ENCODE results near the gene MCC.

Gene MCC

GRCh38 chr5:113204525-113205161 lies 283.6 kb downstream of the MCC start (continued):
- TF ChIP-seq ZNF366 (tag by site-specific recombination; conservative IDR thresholded peaks at IDR 0.05) = 0 out of 2 replicates have a peak, but pooled peaks have one; percentile 15
- peak; percentile 62; the same call in 1 of the 2 replicates for TF ChIP-seq ZNF10 (tag by site-specific recombination; IDR thresholded peaks at IDR 0.05)
- no peak for TF ChIP-seq HOXD13 (CRISPR knock-in tag; IDR thresholded peaks at IDR 0.05; ENCODE audit: borderline replicate concordance)
- no peak for TF ChIP-seq ZBTB10 (tag by site-specific recombination; IDR thresholded peaks at IDR 0.05)
- no peak for TF ChIP-seq OVOL3 (tag by site-specific recombination; IDR thresholded peaks at IDR 0.05)
- no peak for TF ChIP-seq ZSCAN4 (tag by site-specific recombination; IDR thresholded peaks at IDR 0.05)
- TF ChIP-seq ZNF248 (tag by site-specific recombination; IDR thresholded peaks at IDR 0.05) = no peak
- peak; percentile 76 for TF ChIP-seq ZNF341 (tag by site-specific recombination; IDR thresholded peaks at IDR 0.05; ENCODE audit: low read depth)
- no peak for TF ChIP-seq ZNF184 (tag by site-specific recombination; IDR thresholded peaks at IDR 0.05)
- TF ChIP-seq ZNF785 (tag by site-specific recombination; IDR thresholded peaks at IDR 0.05) = no peak

GRCh38 chr5:113203916-113204315 lies 284.3 kb downstream of the MCC start:
- ChIA-PET POLR2A (no interaction called here), CTCF (interaction anchor here (1.5 kb wide), 1 partner anchor 8 kb away, joined by 3 read pairs; no protein-coding TSS in a partner anchor)
- H3K27ac ChIP-seq (ENCODE audit: extremely low read depth, low read depth, low read length) = peak overlapping the region; percentile 91
- no peaks in the 10 kb centered on the region for H3K36me3 ChIP-seq (ENCODE audit: control insufficient read depth in 2 of 2, insufficient read depth in 1 of 2, low read length in 2 of 2)
- H3K4me3 ChIP-seq (ENCODE audit: low read depth, low read length) = no peak overlapping the region
- no peaks in the 10 kb centered on the region for H3K9me3 ChIP-seq (ENCODE audit: control insufficient read depth, insufficient read depth, low read depth, low read length)
- TF ChIP-seq ZNF174 (tag by site-specific recombination; IDR thresholded peaks at IDR 0.05) (no peak), SP7 (tag by site-specific recombination; IDR thresholded peaks at IDR 0.05) (no peak), ZNF302 (tag by site-specific recombination; IDR thresholded peaks at IDR 0.05; ENCODE audit: low read depth) (no peak), ZNF514 (tag by site-specific recombination; IDR thresholded peaks at IDR 0.05) (no peak)
- peaks cover 53% of the 10 kb centered on the region for H3K4me1 ChIP-seq (ENCODE audit: control insufficient read depth, insufficient read depth, low read length)

GRCh38 chr5:113202746-113203716 lies 285.2 kb downstream of the MCC start:
- Histone ChIP-seq H3K9me3 (ENCODE audit: control insufficient read depth, insufficient read depth, low read depth, low read length) (no peaks in the 10 kb centered on the region), H3K4me1 (ENCODE audit: control insufficient read depth, insufficient read depth, low read length) (peaks cover 57% of the 10 kb centered on the region), H3K36me3 (ENCODE audit: control insufficient read depth in 2 of 2, insufficient read depth in 1 of 2, low read length in 2 of 2) (no peaks in the 10 kb centered on the region), H3K4me3 (ENCODE audit: low read depth, low read length) (no peak overlapping the region), H3K27ac (ENCODE audit: extremely low read depth, low read depth, low read length) (peak overlapping the region; percentile 91)
- CTCF ChIA-PET = interaction anchor here (1.5 kb wide), 1 partner anchor 9 kb away, joined by 3 read pairs; no protein-coding TSS in a partner anchor
- POLR2A ChIA-PET = no interaction called here
- no peak for TF ChIP-seq ZNF555 (tag by site-specific recombination; conservative IDR thresholded peaks at IDR 0.05)
- TF ChIP-seq ZNF146 (tag by site-specific recombination; IDR thresholded peaks at IDR 0.05) = no peak
- TF ChIP-seq SP7 (tag by site-specific recombination; IDR thresholded peaks at IDR 0.05) = peak; percentile 83
- peak; percentile 68; the same call in 1 of the 2 replicates for TF ChIP-seq ZNF610 (tag by site-specific recombination; IDR thresholded peaks at IDR 0.05; ENCODE audit: borderline replicate concordance)
- no peak for TF ChIP-seq ZNF473 (tag by site-specific recombination; IDR thresholded peaks at IDR 0.05)
- TF ChIP-seq ZNF184 (tag by site-specific recombination; IDR thresholded peaks at IDR 0.05) = no peak
- no peak for TF ChIP-seq ZNF174 (tag by site-specific recombination; IDR thresholded peaks at IDR 0.05)
- no peak for TF ChIP-seq BCL11B (tag by site-specific recombination; IDR thresholded peaks at IDR 0.05; ENCODE audit: low read depth)
- no peak for TF ChIP-seq ZNF311 (tag by site-specific recombination; IDR thresholded peaks at IDR 0.05; ENCODE audit: borderline replicate concordance)
- peak; percentile 72; the same call in 1 of the 2 replicates for TF ChIP-seq ZNF660 (tag by site-specific recombination; IDR thresholded peaks at IDR 0.05)
- no peak for TF ChIP-seq ZNF202 (tag by site-specific recombination; IDR thresholded peaks at IDR 0.05; ENCODE audit: borderline replicate concordance)
- TF ChIP-seq ZNF488 (tag by site-specific recombination; IDR thresholded peaks at IDR 0.05) = peak; percentile 68; the same call in 1 of the 2 replicates
- no peak; the same call in 1 of the 2 replicates for TF ChIP-seq ZNF391 (tag by site-specific recombination; IDR thresholded peaks at IDR 0.05; ENCODE audit: borderline replicate concordance, low read depth)
- TF ChIP-seq ZSCAN5A (tag by site-specific recombination; IDR thresholded peaks at IDR 0.05) = peak; percentile 51; the same call in 1 of the 2 replicates
